GM12801 (cell line): ENCODE results near the gene CYSLTR2.

Experiments used
- TF ChIP-seq, protein P1 (sequence below): IDR thresholded peaks from one replicate; pipeline ENCODE4 v1.5.1; 2011; ENCODE audit warnings: control low read depth; ENCODE audit not compliant: insufficient read length; ENCODE audit errors: extremely low read depth

The CYSLTR2 gene

DNA sequence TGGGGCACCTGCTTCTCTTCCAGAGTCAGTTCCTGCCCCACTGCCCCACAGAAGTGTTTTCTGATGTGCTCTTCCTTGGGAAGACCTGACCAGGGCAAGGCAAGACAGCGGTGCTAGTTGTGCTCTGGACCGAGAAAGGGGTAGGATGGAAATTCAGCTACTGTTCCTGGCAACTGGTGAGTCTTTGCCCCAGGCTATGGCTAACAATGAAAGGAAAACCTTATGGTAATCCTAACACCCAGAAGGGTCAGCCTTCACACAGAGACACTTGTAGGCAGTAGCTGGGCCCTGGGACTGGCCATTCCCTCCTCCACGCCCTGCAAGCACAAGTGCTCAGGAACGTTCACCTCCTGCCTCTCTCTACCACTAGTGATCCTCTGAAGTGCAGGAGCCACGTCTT, 9.6 kb upstream of the CYSLTR2 start:
- TF ChIP-seq, protein P1, sequence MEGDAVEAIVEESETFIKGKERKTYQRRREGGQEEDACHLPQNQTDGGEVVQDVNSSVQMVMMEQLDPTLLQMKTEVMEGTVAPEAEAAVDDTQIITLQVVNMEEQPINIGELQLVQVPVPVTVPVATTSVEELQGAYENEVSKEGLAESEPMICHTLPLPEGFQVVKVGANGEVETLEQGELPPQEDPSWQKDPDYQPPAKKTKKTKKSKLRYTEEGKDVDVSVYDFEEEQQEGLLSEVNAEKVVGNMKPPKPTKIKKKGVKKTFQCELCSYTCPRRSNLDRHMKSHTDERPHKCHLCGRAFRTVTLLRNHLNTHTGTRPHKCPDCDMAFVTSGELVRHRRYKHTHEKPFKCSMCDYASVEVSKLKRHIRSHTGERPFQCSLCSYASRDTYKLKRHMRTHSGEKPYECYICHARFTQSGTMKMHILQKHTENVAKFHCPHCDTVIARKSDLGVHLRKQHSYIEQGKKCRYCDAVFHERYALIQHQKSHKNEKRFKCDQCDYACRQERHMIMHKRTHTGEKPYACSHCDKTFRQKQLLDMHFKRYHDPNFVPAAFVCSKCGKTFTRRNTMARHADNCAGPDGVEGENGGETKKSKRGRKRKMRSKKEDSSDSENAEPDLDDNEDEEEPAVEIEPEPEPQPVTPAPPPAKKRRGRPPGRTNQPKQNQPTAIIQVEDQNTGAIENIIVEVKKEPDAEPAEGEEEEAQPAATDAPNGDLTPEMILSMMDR: no peak

DNA sequence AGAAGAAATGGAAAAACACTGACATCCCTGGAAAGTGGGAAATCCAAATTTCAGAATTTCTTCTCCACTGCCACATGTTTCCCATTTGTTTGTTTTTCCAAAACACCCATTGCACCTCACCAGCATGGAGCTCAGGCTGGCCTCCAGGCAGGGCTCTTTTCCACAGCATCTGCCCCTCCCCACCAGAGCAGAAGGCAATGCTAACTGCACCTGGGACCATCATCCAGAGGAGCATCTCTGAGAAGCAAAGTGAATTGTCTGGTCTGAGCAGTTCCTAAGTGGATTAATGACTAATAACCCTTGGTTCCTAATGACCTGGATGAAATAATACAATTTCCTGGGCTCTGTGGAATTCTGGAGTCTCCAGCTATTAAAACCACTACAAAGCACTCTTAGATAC, 8.8 kb upstream of the CYSLTR2 start:
- TF ChIP-seq, protein P1: no peak

DNA sequence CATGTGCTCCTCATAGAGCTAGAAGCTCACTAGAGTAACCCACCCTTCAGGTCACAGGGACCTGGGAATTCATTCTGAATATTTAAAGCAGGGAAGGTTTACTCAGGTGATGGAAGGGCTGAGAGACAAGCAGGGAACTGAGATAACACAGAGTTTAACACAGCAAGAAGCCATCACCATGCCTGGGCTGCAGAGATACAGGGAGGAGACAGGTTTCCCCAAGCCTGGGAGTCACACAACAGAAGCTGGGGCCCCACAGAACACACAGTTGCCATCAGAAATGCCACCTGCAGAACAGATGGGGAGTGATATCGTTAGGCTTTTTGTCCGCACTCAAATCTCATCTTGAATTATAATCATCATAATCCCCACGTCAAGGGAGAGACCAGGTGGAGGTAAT, 7.9 kb upstream of the CYSLTR2 start:
- TF ChIP-seq, protein P1: no peak

DNA sequence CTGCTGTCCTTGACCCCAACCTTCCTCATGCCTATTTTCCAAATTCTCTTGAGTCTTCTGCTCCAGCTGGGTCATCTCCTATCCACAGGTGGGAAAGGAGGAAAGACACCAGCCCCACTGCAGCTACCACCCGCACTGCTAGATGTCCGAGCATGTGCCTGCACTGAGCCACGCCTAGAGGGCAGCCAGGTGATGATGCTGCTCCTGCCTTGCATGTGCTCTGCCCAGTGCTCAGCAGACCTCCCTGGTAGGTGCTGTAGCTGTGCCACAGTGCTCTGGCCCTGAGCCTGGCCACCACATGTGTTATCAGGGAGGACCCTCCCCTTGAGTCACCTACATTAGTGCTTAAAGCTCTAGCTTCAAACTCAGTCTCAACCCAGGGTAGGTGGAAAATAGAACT, 6.9 kb upstream of the CYSLTR2 start:
- TF ChIP-seq, protein P1: no peak

DNA sequence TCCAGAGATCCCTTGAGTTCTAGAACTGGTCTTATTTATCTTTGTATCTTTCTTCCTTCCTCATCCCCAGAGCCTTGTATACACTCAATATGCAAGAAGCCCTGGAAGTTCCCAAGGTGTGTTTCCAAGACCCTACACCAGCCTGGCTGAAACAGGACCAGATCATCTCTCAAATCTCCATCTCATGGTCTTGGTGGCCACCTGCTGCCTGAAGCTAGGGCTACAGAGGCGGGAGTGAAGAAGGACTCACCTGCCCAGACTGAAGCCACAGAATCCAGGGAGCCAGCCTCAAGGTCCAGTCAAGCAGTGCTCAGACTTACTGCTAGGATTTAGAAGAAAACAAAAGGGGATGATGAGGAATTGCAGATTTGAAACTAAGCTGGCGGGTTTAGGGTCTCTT, 6.1 kb upstream of the CYSLTR2 start:
- TF ChIP-seq, protein P1: no peak

DNA sequence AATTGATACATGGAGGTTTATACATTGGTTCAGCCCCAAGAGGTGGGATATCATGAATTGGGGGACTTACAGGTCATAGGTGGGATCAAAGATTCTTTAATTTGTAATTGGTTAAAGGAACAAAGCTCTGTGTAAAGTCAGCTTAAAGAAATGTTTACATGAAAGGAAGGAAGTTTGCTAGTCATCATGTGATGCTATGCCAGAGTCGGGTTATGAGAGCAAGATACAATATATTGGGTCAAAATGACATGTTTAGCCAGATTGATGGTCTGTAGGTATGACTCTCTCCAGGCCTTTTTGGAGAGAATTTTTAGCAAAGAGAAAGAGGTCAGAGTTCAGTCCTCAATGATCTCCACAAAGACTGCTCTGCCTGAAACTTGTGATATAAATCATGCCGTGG, 5.3 kb upstream of the CYSLTR2 start:
- TF ChIP-seq, protein P1: no peak

DNA sequence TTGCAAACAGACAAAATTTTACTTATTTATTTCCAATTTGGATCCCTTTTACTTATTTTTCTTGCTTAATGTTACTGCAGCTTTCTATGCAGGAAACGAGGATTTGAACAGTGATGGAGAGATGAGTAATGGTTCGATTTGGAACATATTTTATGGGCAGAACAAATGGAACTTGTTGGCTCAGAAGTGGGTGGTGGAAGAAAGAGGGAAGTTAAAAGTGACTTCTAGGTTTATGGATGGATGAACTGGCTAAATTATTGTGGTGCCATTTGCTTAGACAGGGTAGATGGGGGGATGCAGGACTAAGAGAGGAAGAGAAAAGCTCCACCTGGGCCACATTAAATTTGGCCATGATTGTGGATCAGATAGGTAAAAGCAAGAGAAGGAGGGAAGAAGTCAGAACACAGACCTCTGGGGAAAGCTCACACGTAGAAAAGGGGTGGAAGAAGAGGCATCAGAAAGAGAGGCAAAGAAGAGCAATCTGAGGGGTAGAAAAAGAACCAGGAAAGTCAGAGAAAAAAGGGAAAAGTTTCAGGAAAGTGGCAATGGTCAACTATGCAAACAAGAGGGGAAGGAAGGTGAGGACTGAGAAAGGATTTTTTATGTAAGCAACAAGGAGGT, 768 bp upstream of the CYSLTR2 start:
- TF ChIP-seq, protein P1: no peak
